ENCODE measurements around the gene TMEM145.

- no peak for TF ChIP-seq CTCF (IDR thresholded peaks at IDR 0.05 in 4 of 5, conservative IDR thresholded peaks at IDR 0.05 in 1 of 5)
- TF ChIP-seq POLR2A (IDR thresholded peaks at IDR 0.05): no peak
Measured at GRCh38 chr19:42278452-42279154, 34.5 kb upstream of the TMEM145 start.
